ENCODE data around the gene EPHA10. TPM values are rescaled to one million over a fixed set of nuclear protein-coding genes. Genes with fewer than 3 reads are reported as not detected.
"Not testable (repeated sequence)": the region's sequence is repeated elsewhere in the genome, so short reads cannot be mapped to it uniquely, and the experiment has no call there.

The EPHA10 gene
- polyA plus RNA-seq, 3 donors = 0.10 to 0.36 (median 0.14) TPM

GRCh38 chr1:37741662-37742061 is 23.3 kb downstream of the EPHA10 start:
- DNase-seq (ENCODE audit: extremely low read depth in 1 of 11, low read depth in 9 of 11, low spot score in 4 of 11) = no peak

- no peak for DNase-seq (ENCODE audit: extremely low read depth in 1 of 11, low read depth in 9 of 11, low spot score in 4 of 11)
Observed at GRCh38 chr1:37741130-37741529, 23.8 kb downstream of the EPHA10 start.

- DNase-seq (ENCODE audit: extremely low read depth in 1 of 11, low read depth in 9 of 11, low spot score in 4 of 11) = no peak
Observed at GRCh38 chr1:37739222-37739621, 25.7 kb downstream of the EPHA10 start.

- DNase-seq (ENCODE audit: extremely low read depth in 1 of 11, low read depth in 9 of 11, low spot score in 4 of 11) = not testable (repeated sequence)
Observed at GRCh38 chr1:37738619-37739018, 26.3 kb downstream of the EPHA10 start.

- DNase-seq (ENCODE audit: extremely low read depth in 1 of 11, low read depth in 9 of 11, low spot score in 4 of 11) = not testable (repeated sequence)
Observed at GRCh38 chr1:37737975-37738374, 26.9 kb downstream of the EPHA10 start.

GRCh38 chr1:37734629-37735591 is 30.0 kb downstream of the EPHA10 start:
- no peak for DNase-seq (ENCODE audit: extremely low read depth in 1 of 11, low read depth in 9 of 11, low spot score in 4 of 11)

GRCh38 chr1:37732111-37732780 is 32.7 kb downstream of the EPHA10 start:
- DNase-seq (ENCODE audit: extremely low read depth in 1 of 11, low read depth in 9 of 11, low spot score in 4 of 11) = no peak

- DNase-seq (ENCODE audit: extremely low read depth in 1 of 11, low read depth in 9 of 11, low spot score in 4 of 11) = no peak
Observed at GRCh38 chr1:37731312-37732019, 33.5 kb downstream of the EPHA10 start.

- DNase-seq (ENCODE audit: extremely low read depth in 1 of 11, low read depth in 9 of 11, low spot score in 4 of 11) = no peak
Observed at GRCh38 chr1:37730376-37730775, 34.5 kb downstream of the EPHA10 start.

GRCh38 chr1:37728416-37728815 is 36.5 kb downstream of the EPHA10 start:
- no peak for DNase-seq (ENCODE audit: extremely low read depth in 1 of 11, low read depth in 9 of 11, low spot score in 4 of 11)

GRCh38 chr1:37726751-37727585 is 38.0 kb downstream of the EPHA10 start:
- no peak for DNase-seq (ENCODE audit: extremely low read depth in 1 of 11, low read depth in 9 of 11, low spot score in 4 of 11)

GRCh38 chr1:37725851-37726613 is 38.9 kb downstream of the EPHA10 start:
- DNase-seq (ENCODE audit: extremely low read depth in 1 of 11, low read depth in 9 of 11, low spot score in 4 of 11) = no peak

- DNase-seq (ENCODE audit: extremely low read depth in 1 of 11, low read depth in 9 of 11, low spot score in 4 of 11) = no peak
Observed at GRCh38 chr1:37724575-37724974, 40.3 kb downstream of the EPHA10 start.

- DNase-seq (ENCODE audit: extremely low read depth in 1 of 11, low read depth in 9 of 11, low spot score in 4 of 11) = no peak
Observed at GRCh38 chr1:37723390-37724078, 41.4 kb downstream of the EPHA10 start.

GRCh38 chr1:37723072-37723389 is 41.9 kb downstream of the EPHA10 start:
- DNase-seq (ENCODE audit: extremely low read depth in 1 of 11, low read depth in 9 of 11, low spot score in 4 of 11) = no peak

GRCh38 chr1:37722181-37723071 is 42.5 kb downstream of the EPHA10 start:
- no peak for DNase-seq (ENCODE audit: extremely low read depth in 1 of 11, low read depth in 9 of 11, low spot score in 4 of 11)

GRCh38 chr1:37721565-37721964 is 43.4 kb downstream of the EPHA10 start:
- no peak for DNase-seq (ENCODE audit: extremely low read depth in 1 of 11, low read depth in 9 of 11, low spot score in 4 of 11)
